UCSD-AML1 (cell line): ENCODE results near the gene DUS2.
"Not testable (repeated sequence)": the region's sequence is repeated elsewhere in the genome, so short reads cannot be mapped to it uniquely, and the experiment has no call there.

Source experiments
- DNase-seq: peaks from one replicate; lab custom pipeline; 2025; ENCODE audit not compliant: unreplicated experiment; lab: John Stamatoyannopoulos, UW

DUS2 gene

DNA sequence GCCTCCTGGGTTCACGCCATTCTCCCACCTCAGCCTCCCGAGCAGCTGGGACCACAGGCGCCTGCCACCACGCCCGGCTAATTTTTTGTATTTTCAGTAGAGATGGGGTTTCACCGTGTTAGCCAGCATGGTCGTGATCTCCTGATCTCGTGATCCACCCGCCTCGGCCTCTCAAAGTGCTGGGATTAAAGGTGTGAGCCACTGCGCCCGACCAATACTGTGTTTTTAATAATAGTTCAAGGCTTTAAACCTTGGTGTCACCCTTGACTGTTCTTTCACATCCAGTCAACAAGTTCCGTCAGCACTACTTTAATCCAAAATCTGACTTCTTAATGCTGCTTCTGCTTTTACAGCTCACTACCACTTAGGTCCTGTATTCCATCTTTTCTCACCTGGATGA is 95.9 kb downstream of the DUS2 start:
- DNase-seq: not testable (repeated sequence)

DNA sequence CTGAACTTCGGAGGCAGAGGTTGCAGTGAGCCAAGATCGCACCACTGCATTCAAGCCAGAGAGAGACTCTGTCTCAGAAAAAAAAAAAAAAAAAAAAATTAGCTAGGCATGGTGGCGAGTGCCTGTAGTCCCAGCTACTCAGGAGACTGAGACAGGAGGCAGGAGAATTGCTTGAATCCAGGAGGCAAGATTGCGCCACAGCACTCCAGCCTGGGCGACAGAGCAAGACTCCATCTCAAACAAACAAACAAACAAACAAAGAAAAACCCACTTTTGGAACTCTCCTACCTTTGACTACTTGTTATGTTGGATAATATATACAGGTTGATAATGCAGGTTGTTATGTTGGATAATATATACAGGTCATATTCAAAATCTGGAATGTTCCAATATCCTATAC is 97.4 kb downstream of the DUS2 start:
- not testable (repeated sequence) for DNase-seq

DNA sequence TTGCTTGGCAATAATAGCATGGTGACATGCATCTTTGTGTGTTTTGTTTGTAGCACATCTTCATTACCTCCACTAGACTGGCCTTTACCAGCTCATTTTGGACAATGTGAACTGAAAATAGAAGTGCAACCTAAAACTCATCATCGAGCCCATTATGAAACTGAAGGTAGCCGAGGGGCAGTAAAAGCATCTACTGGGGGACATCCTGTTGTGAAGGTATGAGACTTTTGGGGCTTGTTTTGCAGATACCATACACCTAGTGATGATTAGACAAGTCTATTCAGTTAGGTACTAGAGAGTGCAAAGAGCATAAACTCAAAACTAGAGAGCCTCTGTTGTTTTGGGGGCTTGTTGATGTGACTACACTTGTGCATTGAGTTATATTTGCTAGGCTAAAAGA is 103.3 kb downstream of the DUS2 start:
- DNase-seq: no peak

DNA sequence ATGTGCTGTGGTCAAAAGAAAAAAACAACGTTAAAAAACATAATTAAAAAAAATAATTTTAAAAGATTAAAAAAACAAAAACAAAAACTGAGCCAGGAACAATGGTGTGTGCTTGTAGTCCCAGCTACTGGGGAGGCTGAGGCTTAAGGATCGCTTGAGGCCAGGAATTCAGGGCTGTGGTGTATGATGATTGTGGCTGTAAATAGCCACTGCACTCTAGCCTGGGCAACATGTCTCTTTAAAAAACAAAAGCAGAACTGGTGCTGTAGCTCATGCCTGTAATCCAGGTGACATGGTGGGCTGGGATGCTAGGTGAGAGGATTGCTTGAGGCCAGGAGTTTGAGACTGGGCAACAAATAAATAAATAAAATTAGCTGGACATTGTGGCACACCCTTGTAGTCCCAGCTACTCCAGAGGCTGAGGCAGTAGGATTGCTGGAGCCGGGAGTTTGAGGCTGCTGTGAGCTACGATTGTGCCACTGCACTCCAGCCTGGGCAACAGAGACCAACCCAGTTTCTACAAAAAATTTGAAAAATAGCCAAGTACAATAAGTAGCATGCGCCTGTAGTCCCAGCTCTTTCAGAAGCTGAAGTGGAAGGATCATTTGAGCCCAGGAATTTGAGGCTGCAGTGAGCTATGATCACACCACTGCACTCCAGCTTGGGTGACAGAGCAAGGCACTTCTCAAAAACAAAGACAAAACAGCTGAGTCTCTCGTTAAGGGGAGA is 105.7 kb downstream of the DUS2 start:
- no peak for DNase-seq
